WTC11 (cell line): ENCODE results near the gene GAB2. TPM values are rescaled to one million over a fixed set of nuclear protein-coding genes. Genes with fewer than 3 reads are reported as not detected.

Experiments
- ATAC-seq: fragments of 200-7000 bp; cut with Tn5 transposase; 2 replicates; pipeline ENCODE4 v1.10.0; 2021; ENCODE audit warnings: mild to moderate bottlenecking, moderate library complexity
- CTCF ChIA-PET: fragments of 300-600 bp; sonication (Branson Sonifier 250); formaldehyde crosslinking; loops from one replicate; lab custom pipeline; 2021; ENCODE audit warnings: antibody characterized with exemption; lab: Charles Lee
- POLR2A ChIA-PET: fragments of 350-600 bp; sonication (Branson Sonifier 250); formaldehyde crosslinking; loops from one replicate; lab custom pipeline; 2021; ENCODE audit warnings: antibody characterized with exemption; lab: Charles Lee
- DNase-seq: peaks from one replicate; pipeline ENCODE4 v3.0.0; 2021; ENCODE audit warnings: low spot score
- H3K27ac Mint-ChIP-seq: 2 replicates; pipeline ENCODE4 v1.8.0; 2021; ENCODE audit warnings: mixed read lengths
- H3K27me3 Mint-ChIP-seq: 2 replicates; pipeline ENCODE4 v1.8.0; 2021; ENCODE audit warnings: low read depth, mild to moderate bottlenecking, moderate library complexity, mixed read lengths
- H3K36me3 Mint-ChIP-seq: 2 replicates; pipeline ENCODE4 v1.8.0; 2021; ENCODE audit warnings: mixed read lengths
- H3K4me1 Mint-ChIP-seq: 2 replicates; pipeline ENCODE4 v1.8.0; 2022; ENCODE audit warnings: mixed read lengths
- H3K4me3 Mint-ChIP-seq: 2 replicates; pipeline ENCODE4 v1.8.0; 2021; ENCODE audit warnings: mild to moderate bottlenecking, moderate library complexity, mixed read lengths
- H3K9me3 Mint-ChIP-seq: 2 replicates; pipeline ENCODE4 v1.8.0; 2021; ENCODE audit warnings: mixed read lengths
- ATF3 ChIP-seq: sonication (generic); formaldehyde crosslinking; conservative IDR thresholded peaks from 2 replicates; pipeline ENCODE4 v1.8.1; 2022; ENCODE audit warnings: mild to moderate bottlenecking, missing genetic modification reagents
- CBFB ChIP-seq: sonication (generic); formaldehyde crosslinking; IDR thresholded peaks from 2 replicates; pipeline ENCODE4 v1.8.1; 2022; ENCODE audit warnings: mild to moderate bottlenecking, low read depth, missing genetic modification reagents
- FOXK1 ChIP-seq: sonication (generic); formaldehyde crosslinking; IDR thresholded peaks from 2 replicates; pipeline ENCODE4 v1.8.0; 2022; ENCODE audit warnings: mild to moderate bottlenecking, moderate library complexity, missing genetic modification reagents
- GTF2I ChIP-seq: fragments of 250-450 bp; sonication (Bioruptor Pico); conservative IDR thresholded peaks from 2 replicates; pipeline ENCODE4 v1.4.0; 2021; ENCODE audit warnings: mild to moderate bottlenecking
- NFYB ChIP-seq: sonication (generic); formaldehyde crosslinking; conservative IDR thresholded peaks from 2 replicates; pipeline ENCODE4 v1.8.0; 2022; ENCODE audit warnings: low read depth, missing genetic modification reagents
- STAT6 ChIP-seq: sonication (generic); formaldehyde crosslinking; conservative IDR thresholded peaks from 2 replicates; pipeline ENCODE4 v1.8.1; 2023; ENCODE audit warnings: mild to moderate bottlenecking, low read depth, missing genetic modification reagents, moderate library complexity
- TP53 ChIP-seq: sonication (generic); formaldehyde crosslinking; IDR thresholded peaks from 2 replicates; pipeline ENCODE4 v1.8.1; 2023; ENCODE audit warnings: mild to moderate bottlenecking, missing genetic modification reagents
- ZNF416 ChIP-seq: fragments of 250-450 bp; sonication (Bioruptor Pico); IDR thresholded peaks from 2 replicates; pipeline ENCODE4 v1.9.0; 2021; ENCODE audit warnings: mild to moderate bottlenecking, inconsistent platforms
- ZNF423 ChIP-seq: fragments of 250-450 bp; sonication (Bioruptor Pico); IDR thresholded peaks from 2 replicates; pipeline ENCODE4 v2.1.2; 2022; ENCODE audit warnings: mild to moderate bottlenecking, moderate library complexity
- total RNA-seq: library from RNA; stranded (reverse); gene quantifications from 3 replicates; pipeline ENCODE4 v1.2.3, GENCODE V29; 2021
- TF ChIP-seq, protein P1 (sequence below): sonication (generic); formaldehyde crosslinking; IDR thresholded peaks from 2 replicates; pipeline ENCODE4 v1.8.1; 2023; ENCODE audit warnings: mild to moderate bottlenecking, missing genetic modification reagents, moderate library complexity
- TF ChIP-seq, protein P2 (sequence below): sonication (generic); formaldehyde crosslinking; IDR thresholded peaks from 2 replicates; pipeline ENCODE4 v1.8.1; 2023; ENCODE audit warnings: mild to moderate bottlenecking, missing genetic modification reagents, moderate library complexity
- TF ChIP-seq, protein P3 (sequence below): sonication (generic); formaldehyde crosslinking; IDR thresholded peaks from 2 replicates; pipeline ENCODE4 v1.8.1; 2023; ENCODE audit warnings: mild to moderate bottlenecking, missing genetic modification reagents, borderline replicate concordance

The GAB2 gene
- total RNA-seq, 1 experiment from 2014 or later, result 10.6 TPM

GRCh38 chr11:78334109-78334508 lies 83.5 kb downstream of the GAB2 start (continued):
- TF ChIP-seq, protein P1, sequence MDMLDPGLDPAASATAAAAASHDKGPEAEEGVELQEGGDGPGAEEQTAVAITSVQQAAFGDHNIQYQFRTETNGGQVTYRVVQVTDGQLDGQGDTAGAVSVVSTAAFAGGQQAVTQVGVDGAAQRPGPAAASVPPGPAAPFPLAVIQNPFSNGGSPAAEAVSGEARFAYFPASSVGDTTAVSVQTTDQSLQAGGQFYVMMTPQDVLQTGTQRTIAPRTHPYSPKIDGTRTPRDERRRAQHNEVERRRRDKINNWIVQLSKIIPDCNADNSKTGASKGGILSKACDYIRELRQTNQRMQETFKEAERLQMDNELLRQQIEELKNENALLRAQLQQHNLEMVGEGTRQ (CRISPR knock-in tag), result no peak

DNA sequence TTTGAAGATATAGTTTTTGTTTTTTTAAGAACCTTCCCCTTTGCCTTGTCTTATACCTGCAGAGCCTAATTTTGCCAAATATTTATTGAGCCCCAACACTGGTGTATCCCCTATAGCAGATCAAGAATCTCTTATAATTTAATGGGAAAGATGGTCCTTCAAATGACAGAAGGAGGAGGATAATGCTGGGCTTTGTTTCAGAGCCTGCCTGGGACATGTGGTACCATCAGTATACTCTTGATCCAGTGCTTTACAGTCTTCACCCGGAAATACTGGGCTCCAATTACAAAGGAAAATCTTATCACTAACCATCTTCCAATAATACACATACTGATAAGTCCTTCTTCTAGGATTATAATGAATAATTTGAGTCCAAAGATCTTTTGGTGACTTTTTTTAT lies 84.7 kb downstream of the GAB2 start:
- Mint-ChIP-seq H3K9me3 (peaks cover 10% of the 10 kb centered on the region), H3K4me1 (no peaks in the 10 kb centered on the region), H3K36me3 (0 out of 2 replicates have a peak, but pooled peaks cover 3% of the 10 kb centered on the region), H3K4me3 (no peak overlapping the region), H3K27me3 (no peaks in the 10 kb centered on the region), H3K27ac (no peak overlapping the region)
- DNase-seq, result no peak
- TF ChIP-seq STAT6 (CRISPR knock-in tag) (no peak), CBFB (CRISPR knock-in tag) (no peak), FOXK1 (CRISPR knock-in tag) (no peak)
- CTCF ChIA-PET, result no interaction called here
- no peak for ATAC-seq
- POLR2A ChIA-PET, result no interaction called here

GRCh38 chr11:78332174-78332866 lies 85.3 kb downstream of the GAB2 start:
- TF ChIP-seq ZNF423 (no peak), GTF2I (CRISPR knock-in tag) (no peak), NFYB (no peak), ATF3 (CRISPR knock-in tag) (no peak), ZNF416 (CRISPR knock-in tag) (no peak), TP53 (CRISPR knock-in tag) (no peak)
- TF ChIP-seq, protein P2, sequence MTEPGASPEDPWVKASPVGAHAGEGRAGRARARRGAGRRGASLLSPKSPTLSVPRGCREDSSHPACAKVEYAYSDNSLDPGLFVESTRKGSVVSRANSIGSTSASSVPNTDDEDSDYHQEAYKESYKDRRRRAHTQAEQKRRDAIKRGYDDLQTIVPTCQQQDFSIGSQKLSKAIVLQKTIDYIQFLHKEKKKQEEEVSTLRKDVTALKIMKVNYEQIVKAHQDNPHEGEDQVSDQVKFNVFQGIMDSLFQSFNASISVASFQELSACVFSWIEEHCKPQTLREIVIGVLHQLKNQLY (CRISPR knock-in tag), result no peak
- TF ChIP-seq, protein P3, sequence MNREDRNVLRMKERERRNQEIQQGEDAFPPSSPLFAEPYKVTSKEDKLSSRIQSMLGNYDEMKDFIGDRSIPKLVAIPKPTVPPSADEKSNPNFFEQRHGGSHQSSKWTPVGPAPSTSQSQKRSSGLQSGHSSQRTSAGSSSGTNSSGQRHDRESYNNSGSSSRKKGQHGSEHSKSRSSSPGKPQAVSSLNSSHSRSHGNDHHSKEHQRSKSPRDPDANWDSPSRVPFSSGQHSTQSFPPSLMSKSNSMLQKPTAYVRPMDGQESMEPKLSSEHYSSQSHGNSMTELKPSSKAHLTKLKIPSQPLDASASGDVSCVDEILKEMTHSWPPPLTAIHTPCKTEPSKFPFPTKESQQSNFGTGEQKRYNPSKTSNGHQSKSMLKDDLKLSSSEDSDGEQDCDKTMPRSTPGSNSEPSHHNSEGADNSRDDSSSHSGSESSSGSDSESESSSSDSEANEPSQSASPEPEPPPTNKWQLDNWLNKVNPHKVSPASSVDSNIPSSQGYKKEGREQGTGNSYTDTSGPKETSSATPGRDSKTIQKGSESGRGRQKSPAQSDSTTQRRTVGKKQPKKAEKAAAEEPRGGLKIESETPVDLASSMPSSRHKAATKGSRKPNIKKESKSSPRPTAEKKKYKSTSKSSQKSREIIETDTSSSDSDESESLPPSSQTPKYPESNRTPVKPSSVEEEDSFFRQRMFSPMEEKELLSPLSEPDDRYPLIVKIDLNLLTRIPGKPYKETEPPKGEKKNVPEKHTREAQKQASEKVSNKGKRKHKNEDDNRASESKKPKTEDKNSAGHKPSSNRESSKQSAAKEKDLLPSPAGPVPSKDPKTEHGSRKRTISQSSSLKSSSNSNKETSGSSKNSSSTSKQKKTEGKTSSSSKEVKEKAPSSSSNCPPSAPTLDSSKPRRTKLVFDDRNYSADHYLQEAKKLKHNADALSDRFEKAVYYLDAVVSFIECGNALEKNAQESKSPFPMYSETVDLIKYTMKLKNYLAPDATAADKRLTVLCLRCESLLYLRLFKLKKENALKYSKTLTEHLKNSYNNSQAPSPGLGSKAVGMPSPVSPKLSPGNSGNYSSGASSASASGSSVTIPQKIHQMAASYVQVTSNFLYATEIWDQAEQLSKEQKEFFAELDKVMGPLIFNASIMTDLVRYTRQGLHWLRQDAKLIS (CRISPR knock-in tag), result no peak
- ATAC-seq, result no peak
- H3K4me3 Mint-ChIP-seq, result no peak overlapping the region
- no peaks in the 10 kb centered on the region for H3K27me3 Mint-ChIP-seq
- H3K27ac Mint-ChIP-seq, result no peak overlapping the region
- ChIA-PET POLR2A (no interaction called here), CTCF (no interaction called here)
- H3K36me3 Mint-ChIP-seq, result 0 out of 2 replicates have a peak, but pooled peaks cover 3% of the 10 kb centered on the region
- H3K4me1 Mint-ChIP-seq, result no peaks in the 10 kb centered on the region
- DNase-seq, result no peak
- H3K9me3 Mint-ChIP-seq, result peaks cover 10% of the 10 kb centered on the region
